ENCODE data around the gene RAD21L1.
A peak's percentile ranks its signal among the peaks of the same experiment; 100 is the strongest.
"Not testable (repeated sequence)": the region's sequence is repeated elsewhere in the genome, so short reads cannot be mapped to it uniquely, and the experiment has no call there.

The RAD21L1 gene

GRCh38 chr20:1199964-1200363 lies 25.9 kb upstream of the RAD21L1 start:
- DNase-seq (ENCODE audit: low spot score), result no peak

GRCh38 chr20:1202762-1203504 lies 22.9 kb upstream of the RAD21L1 start, which contains the start of gene C20orf202:
Gene C20orf202, plus strand, starts transcription at chr20:1203454. Its CDS starts 132 bp downstream, at chr20:1203586.
- no peak for DNase-seq (ENCODE audit: low spot score)

- no peak for DNase-seq (ENCODE audit: low spot score)
Measured at GRCh38 chr20:1203630-1204029, 22.2 kb upstream of the RAD21L1 start.

- DNase-seq (ENCODE audit: low spot score), result no peak
Measured at GRCh38 chr20:1204113-1204512, 21.7 kb upstream of the RAD21L1 start.

- DNase-seq (ENCODE audit: low spot score), result no peak
Measured at GRCh38 chr20:1204576-1204975, 21.3 kb upstream of the RAD21L1 start.

GRCh38 chr20:1205802-1206201 lies 20.0 kb upstream of the RAD21L1 start:
- no peak for DNase-seq (ENCODE audit: low spot score)

GRCh38 chr20:1206366-1207148 lies 19.3 kb upstream of the RAD21L1 start:
- no peak for DNase-seq (ENCODE audit: low spot score)

GRCh38 chr20:1207293-1207878 lies 18.5 kb upstream of the RAD21L1 start:
- DNase-seq (ENCODE audit: low spot score), result no peak

- peak; percentile 29 for DNase-seq (ENCODE audit: low spot score)
Measured at GRCh38 chr20:1209447-1210387, 16.1 kb upstream of the RAD21L1 start.

- no peak for DNase-seq (ENCODE audit: low spot score)
Measured at GRCh38 chr20:1210501-1210900, 15.3 kb upstream of the RAD21L1 start.

GRCh38 chr20:1212023-1212422 lies 13.8 kb upstream of the RAD21L1 start:
- DNase-seq (ENCODE audit: low spot score), result no peak

GRCh38 chr20:1212607-1213396 lies 13.0 kb upstream of the RAD21L1 start:
- DNase-seq (ENCODE audit: low spot score), result peak; percentile 78

- no peak for DNase-seq (ENCODE audit: low spot score)
Measured at GRCh38 chr20:1214838-1215261, 11.0 kb upstream of the RAD21L1 start.

- no peak for DNase-seq (ENCODE audit: low spot score)
Measured at GRCh38 chr20:1215386-1216170, 10.3 kb upstream of the RAD21L1 start.

- not testable (repeated sequence) for DNase-seq (ENCODE audit: low spot score)
Measured at GRCh38 chr20:1216527-1217427, 9.1 kb upstream of the RAD21L1 start.

- not testable (repeated sequence) for DNase-seq (ENCODE audit: low spot score)
Measured at GRCh38 chr20:1222750-1223149, 3.1 kb upstream of the RAD21L1 start.

GRCh38 chr20:1224205-1224890 lies 1.5 kb upstream of the RAD21L1 start:
- no peak for DNase-seq (ENCODE audit: low spot score)

GRCh38 chr20:1225263-1225782 lies 521 bp upstream of the RAD21L1 start:
- no peak for DNase-seq (ENCODE audit: low spot score)

Measured in AG08396 (cell line).